ENCODE data around the gene FLYWCH2.

GRCh38 chr16:2842340-2843000 lies 40.5 kb upstream of the FLYWCH2 start:
- TF ChIP-seq, protein P1, sequence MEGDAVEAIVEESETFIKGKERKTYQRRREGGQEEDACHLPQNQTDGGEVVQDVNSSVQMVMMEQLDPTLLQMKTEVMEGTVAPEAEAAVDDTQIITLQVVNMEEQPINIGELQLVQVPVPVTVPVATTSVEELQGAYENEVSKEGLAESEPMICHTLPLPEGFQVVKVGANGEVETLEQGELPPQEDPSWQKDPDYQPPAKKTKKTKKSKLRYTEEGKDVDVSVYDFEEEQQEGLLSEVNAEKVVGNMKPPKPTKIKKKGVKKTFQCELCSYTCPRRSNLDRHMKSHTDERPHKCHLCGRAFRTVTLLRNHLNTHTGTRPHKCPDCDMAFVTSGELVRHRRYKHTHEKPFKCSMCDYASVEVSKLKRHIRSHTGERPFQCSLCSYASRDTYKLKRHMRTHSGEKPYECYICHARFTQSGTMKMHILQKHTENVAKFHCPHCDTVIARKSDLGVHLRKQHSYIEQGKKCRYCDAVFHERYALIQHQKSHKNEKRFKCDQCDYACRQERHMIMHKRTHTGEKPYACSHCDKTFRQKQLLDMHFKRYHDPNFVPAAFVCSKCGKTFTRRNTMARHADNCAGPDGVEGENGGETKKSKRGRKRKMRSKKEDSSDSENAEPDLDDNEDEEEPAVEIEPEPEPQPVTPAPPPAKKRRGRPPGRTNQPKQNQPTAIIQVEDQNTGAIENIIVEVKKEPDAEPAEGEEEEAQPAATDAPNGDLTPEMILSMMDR (IDR thresholded peaks at IDR 0.05; ENCODE audit: insufficient read depth, low read length, poor library complexity, severe bottlenecking), result peak; percentile 42
- TF ChIP-seq EZH2phosphoT487 (conservative IDR thresholded peaks at IDR 0.05; ENCODE audit: low read length), result no peak
